GM12891 (cell line): Measurements from ENCODE around the gene ST3GAL6.

ENCODE experiments used
- PAX5 ChIP-seq: IDR thresholded peaks from 2 replicates; pipeline ENCODE4 v1.6.1; 2011; ENCODE audit warnings: low read length, moderate library complexity, mild to moderate bottlenecking; ENCODE audit not compliant: insufficient read depth, severe bottlenecking
- POLR2A ChIP-seq: IDR thresholded peaks from 2 replicates; pipeline ENCODE4 v1.6.1; 2011; ENCODE audit warnings: low read depth, low read length, control low read depth
- POLR2AphosphoS5 ChIP-seq: IDR thresholded peaks from 2 replicates; pipeline ENCODE4 v1.6.1; 2011; ENCODE audit warnings: low read depth, low read length, control low read depth
- POU2F2 ChIP-seq: IDR thresholded peaks from 2 replicates; pipeline ENCODE4 v1.6.1; 2011; ENCODE audit warnings: low read depth, mild to moderate bottlenecking, control low read depth, low read length, moderate library complexity
- TAF1 ChIP-seq: IDR thresholded peaks from 2 replicates; pipeline ENCODE4 v1.6.1; 2011; ENCODE audit warnings: low read depth, low read length, control low read depth

- no peak for TF ChIP-seq POLR2A
- TF ChIP-seq POU2F2, result no peak
- no peak for TF ChIP-seq TAF1
- no peak for TF ChIP-seq POLR2AphosphoS5
- no peak for TF ChIP-seq PAX5
Measured at GRCh38 chr3:98817547-98818041, 54.5 kb downstream of the ST3GAL6 start.
